WTC11 (cell line): ENCODE results near the gene UBA1. TPM values are rescaled to one million over a fixed set of nuclear protein-coding genes. Genes with fewer than 3 reads are reported as not detected.

Source experiments
- ATAC-seq: fragments of 200-7000 bp; cut with Tn5 transposase; 2 replicates; pipeline ENCODE4 v1.10.0; 2021; ENCODE audit warnings: mild to moderate bottlenecking, moderate library complexity
- CTCF ChIA-PET: fragments of 300-600 bp; sonication (Branson Sonifier 250); formaldehyde crosslinking; loops from one replicate; lab custom pipeline; 2021; ENCODE audit warnings: antibody characterized with exemption; lab: Charles Lee
- POLR2A ChIA-PET: fragments of 350-600 bp; sonication (Branson Sonifier 250); formaldehyde crosslinking; loops from one replicate; lab custom pipeline; 2021; ENCODE audit warnings: antibody characterized with exemption; lab: Charles Lee
- DNase-seq: peaks from one replicate; pipeline ENCODE4 v3.0.0; 2021; ENCODE audit warnings: low spot score
- H3K27ac Mint-ChIP-seq: 2 replicates; pipeline ENCODE4 v1.8.0; 2021; ENCODE audit warnings: mixed read lengths
- H3K27me3 Mint-ChIP-seq: 2 replicates; pipeline ENCODE4 v1.8.0; 2021; ENCODE audit warnings: low read depth, mild to moderate bottlenecking, moderate library complexity, mixed read lengths
- H3K36me3 Mint-ChIP-seq: 2 replicates; pipeline ENCODE4 v1.8.0; 2021; ENCODE audit warnings: mixed read lengths
- H3K4me1 Mint-ChIP-seq: 2 replicates; pipeline ENCODE4 v1.8.0; 2022; ENCODE audit warnings: mixed read lengths
- H3K4me3 Mint-ChIP-seq: 2 replicates; pipeline ENCODE4 v1.8.0; 2021; ENCODE audit warnings: mild to moderate bottlenecking, moderate library complexity, mixed read lengths
- H3K9me3 Mint-ChIP-seq: 2 replicates; pipeline ENCODE4 v1.8.0; 2021; ENCODE audit warnings: mixed read lengths
- FOXP1 ChIP-seq: sonication (generic); formaldehyde crosslinking; IDR thresholded peaks from 2 replicates; pipeline ENCODE4 v1.8.0; 2022; ENCODE audit warnings: missing genetic modification reagents, mild to moderate bottlenecking, moderate library complexity, borderline replicate concordance
- GTF2I ChIP-seq: fragments of 250-450 bp; sonication (Bioruptor Pico); conservative IDR thresholded peaks from 2 replicates; pipeline ENCODE4 v1.4.0; 2021; ENCODE audit warnings: mild to moderate bottlenecking
- MXD4 ChIP-seq: fragments of 250-450 bp; sonication (Bioruptor Pico); IDR thresholded peaks from 2 replicates; pipeline ENCODE4 v1.8.0; 2021; ENCODE audit warnings: mild to moderate bottlenecking, moderate library complexity, borderline replicate concordance
- OVOL2 ChIP-seq: fragments of 250-450 bp; sonication (Bioruptor Pico); IDR thresholded peaks from 2 replicates; pipeline ENCODE4 v1.9.0; 2021; ENCODE audit warnings: mild to moderate bottlenecking, borderline replicate concordance
- TP53 ChIP-seq: sonication (generic); formaldehyde crosslinking; IDR thresholded peaks from 2 replicates; pipeline ENCODE4 v1.8.1; 2023; ENCODE audit warnings: mild to moderate bottlenecking, missing genetic modification reagents
- ZBTB21 ChIP-seq: sonication (generic); formaldehyde crosslinking; IDR thresholded peaks from 2 replicates; pipeline ENCODE4 v1.8.1; 2023; ENCODE audit warnings: mild to moderate bottlenecking, missing genetic modification reagents, borderline replicate concordance
- ZNF263 ChIP-seq: sonication (generic); formaldehyde crosslinking; IDR thresholded peaks from 2 replicates; pipeline ENCODE4 v1.8.1; 2022; ENCODE audit warnings: low read depth, mild to moderate bottlenecking, moderate library complexity, missing genetic modification reagents
- ZNF416 ChIP-seq: fragments of 250-450 bp; sonication (Bioruptor Pico); IDR thresholded peaks from 2 replicates; pipeline ENCODE4 v1.9.0; 2021; ENCODE audit warnings: mild to moderate bottlenecking, inconsistent platforms
- total RNA-seq: library from RNA; stranded (reverse); gene quantifications from 3 replicates; pipeline ENCODE4 v1.2.3, GENCODE V29; 2021
- TF ChIP-seq, protein P1 (sequence below): sonication (generic); formaldehyde crosslinking; IDR thresholded peaks from 2 replicates; pipeline ENCODE4 v1.8.1; 2023; ENCODE audit warnings: mild to moderate bottlenecking, moderate library complexity, missing genetic modification reagents
- TF ChIP-seq, protein P2 (sequence below): sonication (generic); formaldehyde crosslinking; IDR thresholded peaks from 2 replicates; pipeline ENCODE4 v1.8.1; 2023; ENCODE audit warnings: mild to moderate bottlenecking, missing genetic modification reagents
- TF ChIP-seq, protein P3 (sequence below): sonication (generic); formaldehyde crosslinking; IDR thresholded peaks from 2 replicates; pipeline ENCODE4 v1.8.0; 2022; ENCODE audit warnings: mild to moderate bottlenecking, missing genetic modification reagents
- TF ChIP-seq, protein P4 (sequence below): fragments of 250-450 bp; sonication (Bioruptor Pico); IDR thresholded peaks from 2 replicates; pipeline ENCODE4 v1.9.0; 2021; ENCODE audit warnings: mild to moderate bottlenecking
- TF ChIP-seq, protein P5 (sequence below): sonication (generic); formaldehyde crosslinking; IDR thresholded peaks from 2 replicates; pipeline ENCODE4 v1.8.0; 2023; ENCODE audit warnings: mild to moderate bottlenecking, missing genetic modification reagents
- TF ChIP-seq, protein P6 (sequence below): sonication (generic); formaldehyde crosslinking; IDR thresholded peaks from 2 replicates; pipeline ENCODE4 v1.8.1; 2022; ENCODE audit warnings: low read depth, mild to moderate bottlenecking, moderate library complexity, missing genetic modification reagents, borderline replicate concordance
- TF ChIP-seq, protein P7 (sequence below): sonication (generic); formaldehyde crosslinking; IDR thresholded peaks from 2 replicates; pipeline ENCODE4 v1.8.1; 2023; ENCODE audit warnings: mild to moderate bottlenecking, missing genetic modification reagents, moderate library complexity
- TF ChIP-seq, protein P8 (sequence below): sonication (generic); formaldehyde crosslinking; IDR thresholded peaks from 2 replicates; pipeline ENCODE4 v1.8.1; 2022; ENCODE audit warnings: mild to moderate bottlenecking, moderate library complexity, missing genetic modification reagents

UBA1 gene
- total RNA-seq, 1 experiment from 2014 or later: 379 TPM

DNA sequence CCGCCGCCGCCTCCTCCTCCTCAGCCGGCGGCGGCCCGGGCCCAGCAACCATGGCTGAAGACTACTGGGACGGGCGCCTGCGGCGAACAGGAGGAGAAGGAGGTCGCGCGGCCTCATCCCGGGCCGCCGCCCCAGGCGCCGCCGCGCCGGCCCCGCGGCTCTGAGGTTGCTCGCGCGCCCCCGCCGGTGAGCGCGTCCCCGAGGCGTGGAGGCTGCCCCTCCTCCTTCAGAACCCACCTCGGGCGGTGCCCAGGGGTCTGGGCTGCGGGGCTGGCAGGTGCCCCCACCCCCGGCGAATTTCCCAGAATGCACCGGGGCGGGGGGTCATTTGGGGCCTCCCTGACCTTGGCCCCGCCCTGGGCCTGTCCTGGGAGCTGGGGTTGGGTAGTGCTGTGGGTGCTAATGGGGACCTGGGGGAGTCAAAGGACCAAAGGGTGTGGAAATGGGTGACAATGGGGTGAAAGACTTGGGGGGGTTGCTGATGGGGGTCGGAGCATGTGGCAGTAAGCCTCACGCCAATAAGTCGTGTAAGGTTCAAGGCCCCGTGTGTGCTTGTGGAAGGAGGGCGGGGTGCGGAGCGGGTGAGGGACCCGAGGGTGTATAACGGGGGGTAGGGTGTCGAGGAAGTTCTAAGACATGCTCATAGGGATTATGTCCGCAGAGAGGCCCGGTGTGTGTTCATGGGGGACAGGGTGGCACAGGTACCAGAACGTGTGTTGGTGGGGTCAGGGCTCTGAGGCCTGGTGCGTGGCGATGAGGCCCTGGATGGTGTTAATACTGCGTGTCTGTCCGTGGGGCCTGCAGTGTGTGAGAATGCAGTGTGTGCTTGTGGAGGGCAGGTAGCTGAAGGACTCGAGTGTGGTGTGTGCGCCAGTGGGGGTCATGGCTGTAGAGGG is 25.5 kb downstream of the UBA1 start:
- Mint-ChIP-seq H3K27me3 (no peaks in the 10 kb centered on the region; the same call in 1 of the 2 replicates), H3K4me1 (peaks cover 30% of the 10 kb centered on the region), H3K27ac (peak overlapping the region; percentile 76), H3K9me3 (no peaks in the 10 kb centered on the region), H3K36me3 (peaks cover 36% of the 10 kb centered on the region), H3K4me3 (peak overlapping the region; percentile 82)
- ChIA-PET POLR2A (interaction anchor here (1.0 to 2.3 kb wide), 3 partner anchors 14 to 28 kb away, joined by 3 to 14 read pairs (median 3); partner anchors contain the start of gene USP11), CTCF (interaction anchor here (1.5 kb wide), 1 partner anchor 166 kb away, joined by 18 read pairs; no protein-coding TSS in a partner anchor)
- ATAC-seq (no peak), DNase-seq (peak; percentile 36)
- TF ChIP-seq, protein P1, sequence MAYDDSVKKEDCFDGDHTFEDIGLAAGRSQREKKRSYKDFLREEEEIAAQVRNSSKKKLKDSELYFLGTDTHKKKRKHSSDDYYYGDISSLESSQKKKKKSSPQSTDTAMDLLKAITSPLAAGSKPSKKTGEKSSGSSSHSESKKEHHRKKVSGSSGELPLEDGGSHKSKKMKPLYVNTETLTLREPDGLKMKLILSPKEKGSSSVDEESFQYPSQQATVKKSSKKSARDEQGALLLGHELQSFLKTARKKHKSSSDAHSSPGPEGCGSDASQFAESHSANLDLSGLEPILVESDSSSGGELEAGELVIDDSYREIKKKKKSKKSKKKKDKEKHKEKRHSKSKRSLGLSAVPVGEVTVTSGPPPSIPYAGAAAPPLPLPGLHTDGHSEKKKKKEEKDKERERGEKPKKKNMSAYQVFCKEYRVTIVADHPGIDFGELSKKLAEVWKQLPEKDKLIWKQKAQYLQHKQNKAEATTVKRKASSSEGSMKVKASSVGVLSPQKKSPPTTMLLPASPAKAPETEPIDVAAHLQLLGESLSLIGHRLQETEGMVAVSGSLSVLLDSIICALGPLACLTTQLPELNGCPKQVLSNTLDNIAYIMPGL (CRISPR knock-in tag): 0 out of 2 replicates have a peak, but pooled peaks have one; percentile 18
- no peak for TF ChIP-seq TP53
- TF ChIP-seq, all 79 proteins: peak for 1

DNA sequence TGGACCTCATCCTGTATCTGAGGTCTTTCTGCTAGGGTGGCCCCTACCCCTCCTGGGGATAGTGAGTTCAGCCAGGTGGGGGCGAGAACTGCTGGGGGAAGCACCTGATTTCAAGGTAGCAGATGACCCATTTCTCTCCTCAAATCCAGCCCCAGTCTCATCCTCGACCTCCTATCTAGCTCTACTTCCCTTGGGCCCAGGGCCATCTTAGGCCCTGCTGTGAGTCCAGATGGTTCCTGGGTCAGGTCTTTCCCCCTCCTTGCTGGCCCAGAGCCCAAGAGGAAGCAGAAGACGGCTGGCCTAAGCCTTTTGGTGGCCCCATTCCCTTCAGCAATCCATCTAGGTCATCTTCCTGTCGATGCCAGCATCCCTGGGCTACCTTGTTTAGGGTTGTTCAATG is 28.1 kb downstream of the UBA1 start:
- H3K4me1 Mint-ChIP-seq: peaks cover 22% of the 10 kb centered on the region
- no peak for ATAC-seq
- no peak overlapping the region for H3K27ac Mint-ChIP-seq
- TF ChIP-seq MXD4: no peak
- TF ChIP-seq, protein P2, sequence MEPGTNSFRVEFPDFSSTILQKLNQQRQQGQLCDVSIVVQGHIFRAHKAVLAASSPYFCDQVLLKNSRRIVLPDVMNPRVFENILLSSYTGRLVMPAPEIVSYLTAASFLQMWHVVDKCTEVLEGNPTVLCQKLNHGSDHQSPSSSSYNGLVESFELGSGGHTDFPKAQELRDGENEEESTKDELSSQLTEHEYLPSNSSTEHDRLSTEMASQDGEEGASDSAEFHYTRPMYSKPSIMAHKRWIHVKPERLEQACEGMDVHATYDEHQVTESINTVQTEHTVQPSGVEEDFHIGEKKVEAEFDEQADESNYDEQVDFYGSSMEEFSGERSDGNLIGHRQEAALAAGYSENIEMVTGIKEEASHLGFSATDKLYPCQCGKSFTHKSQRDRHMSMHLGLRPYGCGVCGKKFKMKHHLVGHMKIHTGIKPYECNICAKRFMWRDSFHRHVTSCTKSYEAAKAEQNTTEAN (CRISPR knock-in tag): no peak
- TF ChIP-seq, protein P3, sequence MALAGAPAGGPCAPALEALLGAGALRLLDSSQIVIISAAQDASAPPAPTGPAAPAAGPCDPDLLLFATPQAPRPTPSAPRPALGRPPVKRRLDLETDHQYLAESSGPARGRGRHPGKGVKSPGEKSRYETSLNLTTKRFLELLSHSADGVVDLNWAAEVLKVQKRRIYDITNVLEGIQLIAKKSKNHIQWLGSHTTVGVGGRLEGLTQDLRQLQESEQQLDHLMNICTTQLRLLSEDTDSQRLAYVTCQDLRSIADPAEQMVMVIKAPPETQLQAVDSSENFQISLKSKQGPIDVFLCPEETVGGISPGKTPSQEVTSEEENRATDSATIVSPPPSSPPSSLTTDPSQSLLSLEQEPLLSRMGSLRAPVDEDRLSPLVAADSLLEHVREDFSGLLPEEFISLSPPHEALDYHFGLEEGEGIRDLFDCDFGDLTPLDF: no peak
- TF ChIP-seq ZNF416 (CRISPR knock-in tag): no peak
- TF ChIP-seq FOXP1: no peak
- TF ChIP-seq, protein P4, sequence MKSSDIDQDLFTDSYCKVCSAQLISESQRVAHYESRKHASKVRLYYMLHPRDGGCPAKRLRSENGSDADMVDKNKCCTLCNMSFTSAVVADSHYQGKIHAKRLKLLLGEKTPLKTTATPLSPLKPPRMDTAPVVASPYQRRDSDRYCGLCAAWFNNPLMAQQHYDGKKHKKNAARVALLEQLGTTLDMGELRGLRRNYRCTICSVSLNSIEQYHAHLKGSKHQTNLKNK (CRISPR knock-in tag): no peak
- TF ChIP-seq, protein P5, sequence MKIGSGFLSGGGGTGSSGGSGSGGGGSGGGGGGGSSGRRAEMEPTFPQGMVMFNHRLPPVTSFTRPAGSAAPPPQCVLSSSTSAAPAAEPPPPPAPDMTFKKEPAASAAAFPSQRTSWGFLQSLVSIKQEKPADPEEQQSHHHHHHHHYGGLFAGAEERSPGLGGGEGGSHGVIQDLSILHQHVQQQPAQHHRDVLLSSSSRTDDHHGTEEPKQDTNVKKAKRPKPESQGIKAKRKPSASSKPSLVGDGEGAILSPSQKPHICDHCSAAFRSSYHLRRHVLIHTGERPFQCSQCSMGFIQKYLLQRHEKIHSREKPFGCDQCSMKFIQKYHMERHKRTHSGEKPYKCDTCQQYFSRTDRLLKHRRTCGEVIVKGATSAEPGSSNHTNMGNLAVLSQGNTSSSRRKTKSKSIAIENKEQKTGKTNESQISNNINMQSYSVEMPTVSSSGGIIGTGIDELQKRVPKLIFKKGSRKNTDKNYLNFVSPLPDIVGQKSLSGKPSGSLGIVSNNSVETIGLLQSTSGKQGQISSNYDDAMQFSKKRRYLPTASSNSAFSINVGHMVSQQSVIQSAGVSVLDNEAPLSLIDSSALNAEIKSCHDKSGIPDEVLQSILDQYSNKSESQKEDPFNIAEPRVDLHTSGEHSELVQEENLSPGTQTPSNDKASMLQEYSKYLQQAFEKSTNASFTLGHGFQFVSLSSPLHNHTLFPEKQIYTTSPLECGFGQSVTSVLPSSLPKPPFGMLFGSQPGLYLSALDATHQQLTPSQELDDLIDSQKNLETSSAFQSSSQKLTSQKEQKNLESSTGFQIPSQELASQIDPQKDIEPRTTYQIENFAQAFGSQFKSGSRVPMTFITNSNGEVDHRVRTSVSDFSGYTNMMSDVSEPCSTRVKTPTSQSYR (CRISPR knock-in tag): no peak
- TF ChIP-seq, protein P6, sequence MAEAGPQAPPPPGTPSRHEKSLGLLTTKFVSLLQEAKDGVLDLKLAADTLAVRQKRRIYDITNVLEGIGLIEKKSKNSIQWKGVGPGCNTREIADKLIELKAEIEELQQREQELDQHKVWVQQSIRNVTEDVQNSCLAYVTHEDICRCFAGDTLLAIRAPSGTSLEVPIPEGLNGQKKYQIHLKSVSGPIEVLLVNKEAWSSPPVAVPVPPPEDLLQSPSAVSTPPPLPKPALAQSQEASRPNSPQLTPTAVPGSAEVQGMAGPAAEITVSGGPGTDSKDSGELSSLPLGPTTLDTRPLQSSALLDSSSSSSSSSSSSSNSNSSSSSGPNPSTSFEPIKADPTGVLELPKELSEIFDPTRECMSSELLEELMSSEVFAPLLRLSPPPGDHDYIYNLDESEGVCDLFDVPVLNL (CRISPR knock-in tag): no peak
- TF ChIP-seq, protein P7, sequence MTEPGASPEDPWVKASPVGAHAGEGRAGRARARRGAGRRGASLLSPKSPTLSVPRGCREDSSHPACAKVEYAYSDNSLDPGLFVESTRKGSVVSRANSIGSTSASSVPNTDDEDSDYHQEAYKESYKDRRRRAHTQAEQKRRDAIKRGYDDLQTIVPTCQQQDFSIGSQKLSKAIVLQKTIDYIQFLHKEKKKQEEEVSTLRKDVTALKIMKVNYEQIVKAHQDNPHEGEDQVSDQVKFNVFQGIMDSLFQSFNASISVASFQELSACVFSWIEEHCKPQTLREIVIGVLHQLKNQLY (CRISPR knock-in tag): no peak
- no peak for TF ChIP-seq ZNF263
- no peak for TF ChIP-seq OVOL2 (CRISPR knock-in tag)
- TF ChIP-seq, protein P8, sequence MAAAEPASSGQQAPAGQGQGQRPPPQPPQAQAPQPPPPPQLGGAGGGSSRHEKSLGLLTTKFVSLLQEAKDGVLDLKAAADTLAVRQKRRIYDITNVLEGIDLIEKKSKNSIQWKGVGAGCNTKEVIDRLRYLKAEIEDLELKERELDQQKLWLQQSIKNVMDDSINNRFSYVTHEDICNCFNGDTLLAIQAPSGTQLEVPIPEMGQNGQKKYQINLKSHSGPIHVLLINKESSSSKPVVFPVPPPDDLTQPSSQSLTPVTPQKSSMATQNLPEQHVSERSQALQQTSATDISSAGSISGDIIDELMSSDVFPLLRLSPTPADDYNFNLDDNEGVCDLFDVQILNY (CRISPR knock-in tag): no peak
- no peak for TF ChIP-seq ZBTB21 (CRISPR knock-in tag)
- no peak for TF ChIP-seq GTF2I (CRISPR knock-in tag)
- H3K27me3 Mint-ChIP-seq: no peaks in the 10 kb centered on the region; the same call in 1 of the 2 replicates
- no peak overlapping the region for H3K4me3 Mint-ChIP-seq
- ChIA-PET CTCF (no interaction called here), POLR2A (no interaction called here)
- no peak for DNase-seq
- no peaks in the 10 kb centered on the region for H3K9me3 Mint-ChIP-seq
- peaks cover 37% of the 10 kb centered on the region for H3K36me3 Mint-ChIP-seq
